ENCODE results near the gene HNF1A. TPM values are rescaled to one million over a fixed set of nuclear protein-coding genes. Genes with fewer than 3 reads are reported as not detected.
"Not testable (repeated sequence)": the region's sequence is repeated elsewhere in the genome, so short reads cannot be mapped to it uniquely, and the experiment has no call there.

Gene HNF1A
- total RNA-seq, 1 experiment from 2014 or later = not detected

DNA sequence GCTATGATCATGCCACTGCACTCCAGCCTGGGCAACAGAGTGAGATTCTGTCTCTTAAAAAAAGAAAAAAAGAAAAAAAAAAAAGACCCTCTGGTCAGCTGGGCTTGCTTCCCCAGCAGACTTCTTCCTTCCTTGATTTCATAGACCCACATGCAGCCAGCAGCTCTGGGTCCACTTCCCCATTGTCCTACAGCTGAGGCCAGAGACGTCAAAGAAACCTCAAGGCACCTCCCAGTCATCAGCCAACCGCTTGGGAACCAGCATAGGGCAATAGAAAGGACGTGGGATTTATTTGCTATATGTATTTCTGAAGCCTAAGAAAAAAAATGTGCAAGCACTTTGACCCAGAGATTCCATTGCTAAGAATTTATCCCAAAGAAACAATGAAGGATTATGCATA, 38.8 kb upstream of the HNF1A start:
- Histone ChIP-seq H2AFZ (ENCODE audit: low read length) (no peak overlapping the region), H3K4me1 (ENCODE audit: low read length) (no peaks in the 10 kb centered on the region), H3K9me2 (replicated peaks; ENCODE audit: insufficient read depth, low read length) (no peaks in the 10 kb centered on the region), H3K27me3 (ENCODE audit: low read length) (no peaks in the 10 kb centered on the region), H3K4me2 (ENCODE audit: low read depth, low read length, poor library complexity, severe bottlenecking) (no peak overlapping the region), H3K4me3 (ENCODE audit: low read length) (no peak overlapping the region), H3K9ac (ENCODE audit: low read length) (no peak overlapping the region), H3K36me3 (ENCODE audit: insufficient read depth, low read length) (no peaks in the 10 kb centered on the region), H3K27ac (ENCODE audit: low read length) (no peak overlapping the region), H3K79me2 (ENCODE audit: low read length) (no peaks in the 10 kb centered on the region), H4K20me1 (ENCODE audit: insufficient read depth, low read depth, low read length) (no peaks in the 10 kb centered on the region), H3K9me3 (ENCODE audit: low read length) (no peaks in the 10 kb centered on the region)
- DNase-seq = no peak

DNA sequence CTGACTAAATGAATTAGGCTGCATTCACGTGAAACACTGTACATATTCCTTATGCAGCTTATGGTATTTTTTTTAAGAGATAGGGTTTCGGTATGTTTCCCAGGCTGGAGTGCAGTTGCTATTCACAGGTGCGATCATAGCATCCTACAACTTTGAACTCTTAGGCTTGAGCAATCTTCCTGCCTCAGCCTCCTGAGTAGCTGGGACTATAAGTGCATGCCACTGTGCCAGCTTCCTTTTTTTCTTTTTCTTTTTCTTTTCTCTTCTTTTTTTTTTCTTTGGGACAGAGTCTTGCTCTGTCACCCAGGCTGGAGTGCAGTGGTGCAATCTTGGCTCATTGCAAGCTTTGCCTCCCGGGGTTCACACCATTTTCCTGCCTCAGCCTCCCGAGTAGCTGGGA, 38.3 kb upstream of the HNF1A start:
- Histone ChIP-seq H3K9me3 (ENCODE audit: low read length) (no peaks in the 10 kb centered on the region), H2AFZ (ENCODE audit: low read length) (no peak overlapping the region), H3K36me3 (ENCODE audit: insufficient read depth, low read length) (no peaks in the 10 kb centered on the region), H4K20me1 (ENCODE audit: insufficient read depth, low read depth, low read length) (no peaks in the 10 kb centered on the region), H3K4me2 (ENCODE audit: low read depth, low read length, poor library complexity, severe bottlenecking) (no peak overlapping the region), H3K27ac (ENCODE audit: low read length) (no peak overlapping the region), H3K9ac (ENCODE audit: low read length) (no peak overlapping the region), H3K4me3 (ENCODE audit: low read length) (no peak overlapping the region), H3K79me2 (ENCODE audit: low read length) (no peaks in the 10 kb centered on the region), H3K4me1 (ENCODE audit: low read length) (no peaks in the 10 kb centered on the region), H3K27me3 (ENCODE audit: low read length) (no peaks in the 10 kb centered on the region), H3K9me2 (replicated peaks; ENCODE audit: insufficient read depth, low read length) (no peaks in the 10 kb centered on the region)
- DNase-seq = no peak

DNA sequence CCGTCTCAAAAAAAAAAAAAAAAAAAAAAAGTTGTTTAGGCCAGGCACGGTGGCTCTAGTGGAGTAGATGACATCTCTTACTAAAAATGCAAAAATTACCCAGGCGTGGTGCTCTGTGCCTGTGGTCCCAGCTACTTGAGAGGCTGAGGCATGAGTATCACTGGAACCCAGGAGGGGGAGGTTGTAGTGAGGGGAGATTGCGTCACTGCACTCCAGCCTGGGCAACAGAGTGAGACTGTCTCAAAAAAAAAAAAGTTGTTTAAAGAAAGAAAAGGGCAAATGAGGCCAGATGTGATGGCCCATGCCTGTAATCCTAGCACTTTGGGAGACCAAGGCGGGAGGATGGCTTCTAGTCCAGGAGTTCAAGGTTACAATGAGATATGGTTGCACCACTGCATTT, 37.5 kb upstream of the HNF1A start:
- Histone ChIP-seq H2AFZ (ENCODE audit: low read length) (no peak overlapping the region), H3K4me1 (ENCODE audit: low read length) (no peaks in the 10 kb centered on the region), H3K36me3 (ENCODE audit: insufficient read depth, low read length) (no peaks in the 10 kb centered on the region), H4K20me1 (ENCODE audit: insufficient read depth, low read depth, low read length) (no peaks in the 10 kb centered on the region), H3K4me2 (ENCODE audit: low read depth, low read length, poor library complexity, severe bottlenecking) (no peak overlapping the region), H3K27ac (ENCODE audit: low read length) (no peak overlapping the region), H3K9ac (ENCODE audit: low read length) (no peak overlapping the region), H3K4me3 (ENCODE audit: low read length) (no peak overlapping the region), H3K27me3 (ENCODE audit: low read length) (no peaks in the 10 kb centered on the region), H3K79me2 (ENCODE audit: low read length) (no peaks in the 10 kb centered on the region), H3K9me2 (replicated peaks; ENCODE audit: insufficient read depth, low read length) (no peaks in the 10 kb centered on the region), H3K9me3 (ENCODE audit: low read length) (no peaks in the 10 kb centered on the region)
- no peak for DNase-seq

- Histone ChIP-seq H3K9me3 (ENCODE audit: low read length) (no peaks in the 10 kb centered on the region), H3K4me3 (ENCODE audit: low read length) (no peak overlapping the region), H3K9me2 (replicated peaks; ENCODE audit: insufficient read depth, low read length) (no peaks in the 10 kb centered on the region), H3K9ac (ENCODE audit: low read length) (no peak overlapping the region), H4K20me1 (ENCODE audit: insufficient read depth, low read depth, low read length) (no peaks in the 10 kb centered on the region), H3K27me3 (ENCODE audit: low read length) (no peaks in the 10 kb centered on the region), H3K79me2 (ENCODE audit: low read length) (no peaks in the 10 kb centered on the region), H3K36me3 (ENCODE audit: insufficient read depth, low read length) (no peaks in the 10 kb centered on the region), H3K27ac (ENCODE audit: low read length) (no peak overlapping the region), H3K4me1 (ENCODE audit: low read length) (no peaks in the 10 kb centered on the region), H3K4me2 (ENCODE audit: low read depth, low read length, poor library complexity, severe bottlenecking) (no peak overlapping the region), H2AFZ (ENCODE audit: low read length) (no peak overlapping the region)
- no peak for DNase-seq
Measured at GRCh38 chr12:120941412-120941811, 36.9 kb upstream of the HNF1A start.

GRCh38 chr12:120941846-120942405, 36.4 kb upstream of the HNF1A start:
- no peaks in the 10 kb centered on the region for H3K36me3 ChIP-seq (ENCODE audit: insufficient read depth, low read length)
- no peaks in the 10 kb centered on the region for H3K79me2 ChIP-seq (ENCODE audit: low read length)
- H4K20me1 ChIP-seq (ENCODE audit: insufficient read depth, low read depth, low read length) = no peaks in the 10 kb centered on the region
- no peak for DNase-seq
- H3K9me2 ChIP-seq (replicated peaks; ENCODE audit: insufficient read depth, low read length) = no peaks in the 10 kb centered on the region
- H2AFZ ChIP-seq (ENCODE audit: low read length) = no peak overlapping the region
- H3K27me3 ChIP-seq (ENCODE audit: low read length) = no peaks in the 10 kb centered on the region
- no peak overlapping the region for H3K27ac ChIP-seq (ENCODE audit: low read length)
- H3K4me3 ChIP-seq (ENCODE audit: low read length) = no peak overlapping the region
- no peaks in the 10 kb centered on the region for H3K9me3 ChIP-seq (ENCODE audit: low read length)
- no peak overlapping the region for H3K9ac ChIP-seq (ENCODE audit: low read length)
- H3K4me2 ChIP-seq (ENCODE audit: low read depth, low read length, poor library complexity, severe bottlenecking) = no peak overlapping the region
- no peaks in the 10 kb centered on the region for H3K4me1 ChIP-seq (ENCODE audit: low read length)

DNA sequence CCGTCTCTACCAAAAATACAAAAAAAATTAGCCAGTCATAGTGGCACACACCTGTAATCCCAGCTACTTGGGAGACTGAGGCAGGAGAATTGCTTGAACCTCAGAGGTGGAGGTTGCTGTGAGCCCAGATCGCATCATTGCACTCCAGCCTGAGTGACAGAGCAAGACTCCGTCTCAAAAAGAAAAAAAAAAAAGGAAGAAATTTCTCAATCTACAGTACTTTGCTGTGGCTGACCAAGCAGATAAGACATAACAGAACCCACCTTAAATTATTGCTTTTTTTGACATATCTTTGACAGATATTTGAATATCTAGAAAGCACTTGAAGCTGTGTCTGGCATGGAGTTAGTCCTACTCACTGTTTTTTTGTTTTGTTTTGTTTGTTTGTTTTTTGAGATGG, 34.9 kb upstream of the HNF1A start:
- H3K27me3 ChIP-seq (ENCODE audit: low read length) = no peaks in the 10 kb centered on the region
- H2AFZ ChIP-seq (ENCODE audit: low read length) = no peak overlapping the region
- H3K36me3 ChIP-seq (ENCODE audit: insufficient read depth, low read length) = no peaks in the 10 kb centered on the region
- no peak for DNase-seq
- H3K27ac ChIP-seq (ENCODE audit: low read length) = no peak overlapping the region
- H3K4me2 ChIP-seq (ENCODE audit: low read depth, low read length, poor library complexity, severe bottlenecking) = no peak overlapping the region
- no peaks in the 10 kb centered on the region for H3K9me3 ChIP-seq (ENCODE audit: low read length)
- no peak overlapping the region for H3K9ac ChIP-seq (ENCODE audit: low read length)
- H3K79me2 ChIP-seq (ENCODE audit: low read length) = no peaks in the 10 kb centered on the region
- no peaks in the 10 kb centered on the region for H4K20me1 ChIP-seq (ENCODE audit: insufficient read depth, low read depth, low read length)
- no peak overlapping the region for H3K4me3 ChIP-seq (ENCODE audit: low read length)
- no peaks in the 10 kb centered on the region for H3K4me1 ChIP-seq (ENCODE audit: low read length)
- H3K9me2 ChIP-seq (replicated peaks; ENCODE audit: insufficient read depth, low read length) = no peaks in the 10 kb centered on the region

GRCh38 chr12:120944645-120945217, 33.6 kb upstream of the HNF1A start:
- Histone ChIP-seq H3K4me2 (ENCODE audit: low read depth, low read length, poor library complexity, severe bottlenecking) (no peak overlapping the region), H3K9me2 (replicated peaks; ENCODE audit: insufficient read depth, low read length) (no peaks in the 10 kb centered on the region), H3K79me2 (ENCODE audit: low read length) (no peaks in the 10 kb centered on the region), H3K9ac (ENCODE audit: low read length) (no peak overlapping the region), H3K9me3 (ENCODE audit: low read length) (no peaks in the 10 kb centered on the region), H3K4me1 (ENCODE audit: low read length) (no peaks in the 10 kb centered on the region), H4K20me1 (ENCODE audit: insufficient read depth, low read depth, low read length) (no peaks in the 10 kb centered on the region), H3K27ac (ENCODE audit: low read length) (no peak overlapping the region), H3K27me3 (ENCODE audit: low read length) (no peaks in the 10 kb centered on the region), H3K36me3 (ENCODE audit: insufficient read depth, low read length) (no peaks in the 10 kb centered on the region), H2AFZ (ENCODE audit: low read length) (no peak overlapping the region), H3K4me3 (ENCODE audit: low read length) (no peak overlapping the region)
- DNase-seq = peak; percentile 78

DNA sequence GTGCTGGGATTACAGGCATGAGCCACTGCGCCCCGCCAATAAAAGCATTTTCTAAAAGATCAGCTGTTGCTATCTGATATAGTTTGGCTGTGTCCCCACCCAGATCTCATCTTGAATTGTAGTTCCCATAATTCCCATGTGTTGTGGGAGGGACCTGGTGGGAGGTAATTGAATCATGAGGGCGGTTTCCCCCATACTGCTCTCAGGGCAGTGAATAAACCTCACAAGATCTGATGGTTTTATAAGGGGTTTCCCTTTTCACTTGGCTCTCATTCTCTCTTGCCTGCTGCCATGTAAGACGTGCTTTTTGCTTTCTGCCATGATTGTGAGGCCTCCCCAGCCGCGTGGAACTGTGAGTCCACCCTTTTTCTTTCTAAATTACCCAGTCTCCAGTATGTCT, 32.8 kb upstream of the HNF1A start:
- H4K20me1 ChIP-seq (ENCODE audit: insufficient read depth, low read depth, low read length); H3K27ac ChIP-seq (ENCODE audit: low read length); H2AFZ ChIP-seq (ENCODE audit: low read length); H3K36me3 ChIP-seq (ENCODE audit: insufficient read depth, low read length); H3K27me3 ChIP-seq (ENCODE audit: low read length); H3K4me3 ChIP-seq (ENCODE audit: low read length); DNase-seq; H3K4me2 ChIP-seq (ENCODE audit: low read depth, low read length, poor library complexity, severe bottlenecking); H3K4me1 ChIP-seq (ENCODE audit: low read length); H3K79me2 ChIP-seq (ENCODE audit: low read length); H3K9ac ChIP-seq (ENCODE audit: low read length); H3K9me3 ChIP-seq (ENCODE audit: low read length); H3K9me2 ChIP-seq (replicated peaks; ENCODE audit: insufficient read depth, low read length): not testable (repeated sequence)

Data from Karpas-422 (cell line).